ENCODE data around the gene PDRG1. TPM values are rescaled to one million over a fixed set of nuclear protein-coding genes. Genes with fewer than 3 reads are reported as not detected.

PDRG1 gene
- total RNA-seq, 1 donor from 2014 or later: 16.3 TPM

GRCh38 chr20:31990641-31991338, 38.9 kb upstream of the PDRG1 start:
- no peaks in the 10 kb centered on the region for H3K9me3 Mint-ChIP-seq
- H3K36me3 Mint-ChIP-seq: no peaks in the 10 kb centered on the region
- TF ChIP-seq CTCF (IDR thresholded peaks at IDR 0.05; ENCODE audit: unreplicated experiment): no peak
- no peak overlapping the region for H3K27ac Mint-ChIP-seq
- DNase-seq (ENCODE audit: low spot score in 2 of 2, unreplicated experiment in 2 of 2): no peak
- no peak overlapping the region for H3K4me3 Mint-ChIP-seq
- H3K27me3 Mint-ChIP-seq (ENCODE audit: low read depth): peaks cover 46% of the 10 kb centered on the region
- H3K4me1 Mint-ChIP-seq: no peaks in the 10 kb centered on the region

GRCh38 chr20:31989030-31989645, 37.3 kb upstream of the PDRG1 start:
- Mint-ChIP-seq H3K4me1 (no peaks in the 10 kb centered on the region), H3K4me3 (no peak overlapping the region), H3K27me3 (ENCODE audit: low read depth) (peaks cover 29% of the 10 kb centered on the region), H3K9me3 (no peaks in the 10 kb centered on the region), H3K36me3 (no peaks in the 10 kb centered on the region), H3K27ac (no peak overlapping the region)
- no peak for TF ChIP-seq CTCF (IDR thresholded peaks at IDR 0.05; ENCODE audit: unreplicated experiment)
- no peak for DNase-seq (ENCODE audit: low spot score in 2 of 2, unreplicated experiment in 2 of 2)

GRCh38 chr20:31988430-31989015, 36.7 kb upstream of the PDRG1 start:
- DNase-seq (ENCODE audit: low spot score in 2 of 2, unreplicated experiment in 2 of 2): no peak
- H3K4me1 Mint-ChIP-seq: no peaks in the 10 kb centered on the region
- H3K27ac Mint-ChIP-seq: no peak overlapping the region
- no peaks in the 10 kb centered on the region for H3K36me3 Mint-ChIP-seq
- peaks cover 23% of the 10 kb centered on the region for H3K27me3 Mint-ChIP-seq (ENCODE audit: low read depth)
- H3K9me3 Mint-ChIP-seq: no peaks in the 10 kb centered on the region
- no peak overlapping the region for H3K4me3 Mint-ChIP-seq
- no peak for TF ChIP-seq CTCF (IDR thresholded peaks at IDR 0.05; ENCODE audit: unreplicated experiment)

- no peaks in the 10 kb centered on the region for H3K36me3 Mint-ChIP-seq
- TF ChIP-seq CTCF (IDR thresholded peaks at IDR 0.05; ENCODE audit: unreplicated experiment): no peak
- H3K4me3 Mint-ChIP-seq: no peak overlapping the region
- H3K27me3 Mint-ChIP-seq (ENCODE audit: low read depth): peaks cover 20% of the 10 kb centered on the region
- H3K4me1 Mint-ChIP-seq: no peaks in the 10 kb centered on the region
- H3K27ac Mint-ChIP-seq: no peak overlapping the region
- H3K9me3 Mint-ChIP-seq: no peaks in the 10 kb centered on the region
- DNase-seq (ENCODE audit: low spot score in 2 of 2, unreplicated experiment in 2 of 2): no peak
Observed at GRCh38 chr20:31987744-31988143, 35.9 kb upstream of the PDRG1 start.

- no peak for TF ChIP-seq CTCF (IDR thresholded peaks at IDR 0.05; ENCODE audit: unreplicated experiment)
- H3K9me3 Mint-ChIP-seq: no peaks in the 10 kb centered on the region
- H3K4me1 Mint-ChIP-seq: peaks cover 2% of the 10 kb centered on the region
- H3K27me3 Mint-ChIP-seq (ENCODE audit: low read depth): peaks cover 10% of the 10 kb centered on the region
- no peak for DNase-seq (ENCODE audit: low spot score in 2 of 2, unreplicated experiment in 2 of 2)
- no peaks in the 10 kb centered on the region for H3K36me3 Mint-ChIP-seq
- no peak overlapping the region for H3K27ac Mint-ChIP-seq
- H3K4me3 Mint-ChIP-seq: no peak overlapping the region
Observed at GRCh38 chr20:31984981-31985471, 33.2 kb upstream of the PDRG1 start.

Measured in mesothelial cell of epicardium (in vitro differentiated cells).